Measurements from ENCODE around the gene AP2B1. TPM values are rescaled to one million over a fixed set of nuclear protein-coding genes. Genes with fewer than 3 reads are reported as not detected.

The AP2B1 gene
- total RNA-seq, 1 donor from 2014 or later = 216 TPM

GRCh38 chr17:35705705-35706104 lies 118.6 kb downstream of the AP2B1 start:
- DNase-seq (ENCODE audit: low read depth, low spot score) = no peak
- TF ChIP-seq CTCF (conservative IDR thresholded peaks at IDR 0.05) = no peak
- Mint-ChIP-seq H3K4me3 (no peak overlapping the region), H3K27ac (ENCODE audit: unreplicated experiment) (no peak overlapping the region), H3K4me1 (no peaks in the 10 kb centered on the region), H3K9me3 (peaks cover 4% of the 10 kb centered on the region), H3K27me3 (ENCODE audit: low read depth) (no peaks in the 10 kb centered on the region), H3K36me3 (ENCODE audit: low read depth) (peaks cover 8% of the 10 kb centered on the region)

GRCh38 chr17:35708149-35708548 lies 121.0 kb downstream of the AP2B1 start:
- Mint-ChIP-seq H3K36me3 (ENCODE audit: low read depth) (peaks cover 3% of the 10 kb centered on the region), H3K4me3 (no peak overlapping the region), H3K9me3 (no peaks in the 10 kb centered on the region), H3K27ac (ENCODE audit: unreplicated experiment) (no peak overlapping the region), H3K27me3 (ENCODE audit: low read depth) (no peaks in the 10 kb centered on the region), H3K4me1 (peaks cover 4% of the 10 kb centered on the region)
- DNase-seq (ENCODE audit: low read depth, low spot score) = no peak
- TF ChIP-seq CTCF (conservative IDR thresholded peaks at IDR 0.05) = no peak

DNA sequence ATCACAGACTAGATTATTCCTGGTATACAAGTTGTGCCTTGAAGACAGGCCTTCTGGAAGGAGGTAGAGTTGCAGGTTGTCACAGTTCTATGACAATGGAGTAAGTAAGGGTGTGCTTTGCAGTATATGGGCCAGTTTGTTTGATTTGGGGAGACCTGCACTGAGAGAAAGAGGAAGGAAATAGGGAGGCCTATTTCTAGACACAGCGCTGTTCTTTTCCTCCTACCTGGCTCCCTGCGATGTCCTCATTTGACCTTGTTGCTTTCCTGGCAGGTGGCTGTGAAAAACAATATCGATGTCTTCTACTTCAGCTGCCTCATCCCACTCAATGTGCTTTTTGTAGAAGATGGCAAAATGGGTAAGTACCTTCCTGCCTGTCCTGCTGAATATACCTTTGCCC lies 121.8 kb downstream of the AP2B1 start:
- H3K27ac Mint-ChIP-seq (ENCODE audit: unreplicated experiment) = no peak overlapping the region

DNA sequence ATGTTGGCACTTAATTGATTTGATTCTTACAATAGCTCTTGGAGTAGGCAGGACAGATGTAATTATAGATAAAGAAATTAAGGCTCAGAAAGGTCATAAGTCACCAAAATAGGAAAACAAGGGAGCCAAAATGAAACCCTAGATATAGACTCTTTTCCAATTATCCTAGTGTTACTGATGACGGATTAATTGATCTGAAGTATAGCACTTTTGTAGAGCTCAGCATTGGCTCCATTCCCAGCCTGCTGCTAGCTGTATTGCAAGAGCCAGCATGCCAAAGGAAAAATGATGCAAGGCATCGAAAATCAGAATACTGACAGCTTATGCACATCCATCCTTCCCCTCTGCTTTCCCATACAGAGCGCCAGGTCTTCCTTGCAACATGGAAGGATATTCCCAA lies 122.8 kb downstream of the AP2B1 start:
- H3K9me3 Mint-ChIP-seq = no peaks in the 10 kb centered on the region
- no peak for TF ChIP-seq CTCF (conservative IDR thresholded peaks at IDR 0.05)
- DNase-seq (ENCODE audit: low read depth, low spot score) = no peak
- H3K4me1 Mint-ChIP-seq = peaks cover 4% of the 10 kb centered on the region
- H3K36me3 Mint-ChIP-seq (ENCODE audit: low read depth) = peaks cover 3% of the 10 kb centered on the region
- H3K27me3 Mint-ChIP-seq (ENCODE audit: low read depth) = no peaks in the 10 kb centered on the region
- H3K4me3 Mint-ChIP-seq = no peak overlapping the region
- H3K27ac Mint-ChIP-seq (ENCODE audit: unreplicated experiment) = no peak overlapping the region

More for the DNA sequence above, 121.8 kb downstream of the AP2B1 start:
- Mint-ChIP-seq H3K4me3 (no peak overlapping the region), H3K4me1 (peaks cover 4% of the 10 kb centered on the region), H3K27me3 (ENCODE audit: low read depth) (no peaks in the 10 kb centered on the region), H3K9me3 (no peaks in the 10 kb centered on the region), H3K36me3 (ENCODE audit: low read depth) (peaks cover 3% of the 10 kb centered on the region)
- no peak for DNase-seq (ENCODE audit: low read depth, low spot score)
- TF ChIP-seq CTCF (conservative IDR thresholded peaks at IDR 0.05) = no peak

GRCh38 chr17:35710950-35711349 lies 123.8 kb downstream of the AP2B1 start:
- Mint-ChIP-seq H3K27me3 (ENCODE audit: low read depth) (no peaks in the 10 kb centered on the region), H3K27ac (ENCODE audit: unreplicated experiment) (peak overlapping the region; percentile 92), H3K36me3 (ENCODE audit: low read depth) (peaks cover 3% of the 10 kb centered on the region), H3K9me3 (no peaks in the 10 kb centered on the region), H3K4me3 (peak overlapping the region; percentile 9), H3K4me1 (peaks cover 4% of the 10 kb centered on the region)
- DNase-seq (ENCODE audit: low read depth, low spot score) = no peak
- no peak for TF ChIP-seq CTCF (conservative IDR thresholded peaks at IDR 0.05)
